CD4-positive, alpha-beta T cell treated with Interleukin-17A for 4 hours (primary cell): ENCODE results near the gene EIF4A3.

ENCODE experiments used
- DNase-seq: peaks from one replicate; pipeline ENCODE4 v3.0.0-alpha.2; 2020; ENCODE audit warnings: mixed read lengths

Gene EIF4A3

DNA sequence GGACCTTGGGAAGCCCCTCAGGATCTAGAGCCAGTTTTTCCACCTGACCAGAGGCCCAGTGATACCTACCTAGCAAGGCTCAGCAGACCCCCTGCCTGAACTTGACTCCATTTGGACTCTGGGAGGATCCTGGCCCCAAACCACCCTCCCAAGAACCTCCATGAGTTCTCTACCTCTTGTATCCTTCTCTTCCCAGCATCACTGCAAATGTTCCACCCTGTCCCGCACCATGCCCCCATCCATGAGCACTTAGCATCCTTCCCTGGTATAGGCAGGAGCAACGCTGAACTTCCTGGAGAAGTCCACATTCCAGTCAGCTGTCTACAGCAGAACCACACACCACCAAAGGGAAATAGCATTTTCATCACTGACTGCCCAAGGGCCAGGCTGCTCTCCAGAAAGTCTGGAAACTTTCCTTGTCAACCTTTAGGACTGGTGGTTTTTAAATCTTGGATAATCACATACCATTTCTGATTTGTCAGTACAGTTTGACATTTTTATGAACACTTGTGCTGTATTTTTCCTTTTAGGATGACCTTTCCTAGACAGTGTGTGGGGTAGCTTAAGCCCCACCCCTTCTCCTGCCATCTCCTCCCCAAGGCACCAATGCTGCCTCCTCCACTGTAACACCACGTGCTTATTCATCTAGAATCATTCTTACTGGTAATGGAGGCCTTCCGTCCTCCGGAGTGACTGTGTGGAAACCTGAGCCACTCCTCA, 13.9 kb downstream of the EIF4A3 start:
- DNase-seq = no peak

DNA sequence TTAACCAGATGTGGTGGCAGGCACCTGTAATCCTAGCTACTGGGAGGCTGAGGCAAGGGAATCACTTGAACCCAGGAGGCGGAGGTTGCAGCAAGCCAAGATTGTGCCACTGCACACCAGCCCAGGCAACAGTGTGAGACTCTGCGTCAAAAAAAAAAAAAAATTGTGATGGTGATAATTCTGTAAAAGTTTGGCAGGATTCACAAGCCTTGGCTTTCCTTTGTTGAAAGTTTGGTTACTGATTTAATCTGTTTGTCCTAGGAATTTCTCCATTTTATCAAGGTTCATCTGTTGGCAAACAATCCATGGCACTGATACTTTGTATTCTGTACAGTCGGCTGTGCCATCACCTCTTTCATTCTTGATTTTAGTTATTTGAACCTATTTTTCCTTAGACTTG, 15.9 kb downstream of the EIF4A3 start:
- DNase-seq = no peak

DNA sequence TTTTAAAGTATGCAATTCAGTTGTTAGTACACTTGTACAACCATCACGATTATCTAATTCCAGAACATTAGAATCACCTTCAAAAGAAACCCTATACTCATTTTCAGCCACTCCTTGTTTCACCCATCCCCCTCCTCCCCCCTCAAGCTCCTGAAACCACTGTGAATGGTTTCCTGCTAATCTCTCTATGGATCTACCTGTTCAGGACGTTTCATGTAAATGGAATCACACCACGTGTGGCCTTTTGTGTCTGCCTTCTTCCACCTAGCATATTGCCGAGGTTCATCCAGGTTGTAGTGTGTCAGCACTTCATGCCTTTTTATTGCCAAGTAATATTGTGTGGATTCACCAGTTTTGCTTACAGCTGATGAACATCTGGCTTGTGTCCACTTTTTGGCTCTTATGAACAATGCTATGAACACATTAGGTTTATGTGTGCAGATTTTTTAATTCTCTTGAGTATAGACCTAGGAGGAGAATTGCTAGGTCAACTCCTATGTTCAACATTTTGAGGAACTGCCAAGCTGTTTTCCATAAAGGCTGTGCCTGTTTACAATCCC, 17.8 kb downstream of the EIF4A3 start:
- DNase-seq = no peak

DNA sequence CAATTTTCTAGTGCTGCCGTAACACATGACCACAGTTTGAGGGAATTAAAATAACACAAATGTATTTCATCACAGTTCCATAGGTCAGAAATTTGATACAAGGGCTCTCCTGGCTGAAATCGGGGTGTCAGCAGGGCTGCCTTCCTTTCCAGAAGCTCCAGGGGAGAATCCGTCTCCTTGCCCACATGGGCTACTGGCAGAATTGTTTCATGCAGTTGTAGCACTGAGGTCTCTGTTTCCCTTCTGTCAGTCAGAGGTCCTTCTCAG, 20.5 kb downstream of the EIF4A3 start:
- DNase-seq = no peak

DNA sequence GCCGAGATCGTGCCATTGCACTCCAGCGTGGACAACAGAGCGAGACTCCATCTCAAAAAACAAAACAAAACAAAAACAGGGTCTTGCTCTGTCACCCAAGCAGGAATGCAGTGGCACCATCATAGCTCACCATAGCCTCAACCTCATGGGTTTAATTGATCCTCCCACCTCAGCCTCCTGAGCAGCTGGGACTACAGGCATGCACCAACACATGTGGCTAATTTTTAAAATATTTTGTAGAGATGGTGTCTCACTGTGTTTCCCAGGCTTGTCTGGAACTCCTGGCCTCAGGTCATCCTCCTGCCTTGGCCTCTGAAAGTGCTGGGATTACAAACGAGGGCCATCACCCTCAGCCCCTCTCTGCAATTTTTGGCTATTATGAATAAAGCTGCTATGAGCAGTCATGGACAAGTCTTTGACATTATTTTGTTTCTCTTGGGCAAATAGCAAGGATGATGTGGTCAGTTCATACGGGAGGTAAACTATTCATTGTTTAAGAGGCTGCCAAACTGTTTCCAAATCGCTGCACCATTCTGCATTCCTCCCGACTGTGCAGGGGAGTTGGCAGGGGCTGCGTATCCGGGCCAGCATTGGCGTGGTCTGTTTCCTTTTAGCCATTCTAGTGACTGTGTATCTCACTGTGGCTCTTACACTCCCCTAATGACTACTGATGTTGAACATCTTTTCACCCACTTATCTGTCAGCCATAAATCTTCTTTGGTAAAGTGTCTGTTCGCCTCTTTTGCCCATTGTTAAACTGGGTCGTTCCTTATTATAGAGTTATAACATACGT, 21.1 kb downstream of the EIF4A3 start:
- no peak for DNase-seq

DNA sequence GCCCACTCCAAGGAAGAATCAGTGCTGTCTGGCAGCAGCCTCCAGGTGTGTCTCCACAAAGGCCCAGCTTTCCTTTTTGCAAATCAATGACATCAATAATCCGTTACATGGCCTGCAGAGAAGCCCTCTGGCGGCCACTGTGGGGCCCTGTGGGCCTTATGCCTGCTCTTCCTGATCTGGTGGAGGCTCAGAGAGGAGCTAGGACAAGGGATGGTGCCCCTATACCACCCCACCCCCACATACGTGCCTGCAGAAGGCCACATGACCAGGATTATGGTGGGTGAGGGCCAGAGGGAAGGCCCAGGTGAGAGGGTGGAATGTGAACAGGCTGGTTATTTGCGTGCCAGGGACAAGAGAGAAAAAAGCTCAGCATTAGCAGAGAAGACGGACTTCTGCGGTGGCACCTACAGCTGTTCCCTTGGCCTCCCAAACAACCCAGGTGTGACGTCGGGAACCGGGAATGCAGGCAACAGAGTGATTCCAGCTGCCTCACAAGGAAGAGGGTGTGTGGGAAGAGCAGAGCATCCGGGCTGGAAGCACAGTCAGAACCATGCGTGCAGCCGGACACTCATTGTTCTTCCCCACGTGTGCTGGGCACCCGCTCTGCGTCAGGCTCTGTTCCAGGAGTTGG, 22.5 kb downstream of the EIF4A3 start:
- no peak for DNase-seq

DNA sequence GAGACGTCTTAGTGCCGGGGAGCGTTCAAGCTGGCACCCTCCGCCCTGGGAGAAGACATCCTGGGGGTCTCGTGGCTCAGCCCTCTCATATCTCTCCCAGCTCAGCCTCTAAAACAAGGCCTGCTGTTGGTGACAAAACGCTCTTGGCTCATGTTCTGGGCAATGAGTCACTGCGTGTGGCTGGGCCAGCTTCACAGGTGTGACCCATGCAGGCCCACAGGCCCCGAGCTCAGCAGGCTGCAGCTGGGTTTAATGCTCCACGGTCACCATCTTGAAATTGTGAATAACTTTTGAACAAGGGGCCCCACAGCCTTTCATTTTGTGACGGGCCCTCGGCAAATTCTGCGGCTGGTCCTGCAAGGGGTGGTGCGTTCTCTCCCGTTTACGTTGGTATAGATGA, 23.1 kb downstream of the EIF4A3 start:
- DNase-seq = no peak

DNA sequence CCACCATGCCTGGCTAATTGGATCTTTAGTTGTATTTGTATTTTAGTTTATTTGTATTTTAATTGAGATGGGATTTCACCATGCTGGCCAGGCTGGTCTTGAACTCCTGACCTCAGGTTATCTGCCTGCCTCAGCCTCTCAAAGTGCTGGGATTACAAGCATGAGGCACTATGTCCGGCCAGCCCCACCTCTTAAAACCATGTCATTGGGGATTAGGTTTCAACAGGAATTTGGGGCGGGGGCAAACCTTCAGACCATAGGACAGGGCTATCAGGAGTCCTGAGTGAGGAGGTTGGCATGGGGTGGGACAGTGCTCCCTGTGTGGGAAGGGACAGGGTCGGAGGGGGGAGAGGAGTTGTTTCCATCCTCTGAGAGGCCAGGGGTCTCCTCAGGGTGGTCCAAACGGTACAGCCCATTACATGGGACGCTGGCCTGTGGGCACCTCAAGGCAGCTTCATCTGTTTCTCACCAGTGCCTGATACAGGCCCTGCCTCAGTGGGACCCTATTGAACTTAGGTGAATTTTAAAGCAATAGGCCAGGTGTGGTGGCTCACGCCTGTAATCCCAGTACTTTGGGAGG, 23.9 kb downstream of the EIF4A3 start:
- DNase-seq = no peak

DNA sequence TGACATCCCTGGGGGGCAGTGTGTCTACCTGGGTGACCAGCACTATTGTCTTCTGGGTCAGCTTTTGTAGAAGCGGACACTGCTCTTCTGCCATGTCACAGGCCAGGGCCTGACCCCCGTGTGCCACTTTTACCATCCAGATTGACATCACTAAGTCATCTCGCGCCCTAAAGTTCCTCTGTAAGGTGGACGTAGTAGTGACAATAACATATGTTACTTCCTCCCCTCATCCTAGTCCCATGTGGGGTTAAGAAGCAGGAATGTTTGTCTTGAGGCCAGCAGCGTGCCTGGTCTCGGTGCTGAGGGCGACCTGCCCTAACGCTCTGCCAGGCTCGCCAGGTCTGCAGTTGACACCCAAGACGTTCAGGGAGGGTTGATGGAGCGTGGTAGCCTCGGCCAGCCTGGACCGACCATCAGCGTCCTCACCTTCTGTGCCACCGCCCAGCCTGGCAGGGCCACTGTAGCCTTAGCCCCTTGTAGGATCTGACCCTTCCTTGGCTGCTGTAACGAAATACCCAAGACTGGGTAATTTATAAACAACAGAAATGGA, 24.8 kb downstream of the EIF4A3 start:
- no peak for DNase-seq

DNA sequence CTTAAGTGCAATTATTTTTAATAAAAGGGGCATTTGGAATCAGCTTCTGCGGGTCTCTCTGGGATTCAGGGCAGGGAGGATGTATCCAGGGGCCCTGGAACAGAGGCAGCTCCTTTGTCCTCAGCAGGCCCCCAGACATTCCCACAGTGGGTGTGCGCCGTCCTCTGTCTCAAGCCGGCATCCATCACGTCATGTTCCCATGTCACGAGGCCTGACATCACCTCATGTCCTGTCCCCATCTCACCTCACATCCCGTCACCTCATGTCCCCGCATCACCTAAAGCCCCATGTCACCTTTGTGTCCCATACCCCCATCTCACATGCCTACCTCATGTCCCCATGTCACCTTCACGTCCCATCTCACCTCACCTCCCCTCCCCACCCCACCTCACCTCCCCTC, 27.1 kb downstream of the EIF4A3 start:
- DNase-seq = no peak

DNA sequence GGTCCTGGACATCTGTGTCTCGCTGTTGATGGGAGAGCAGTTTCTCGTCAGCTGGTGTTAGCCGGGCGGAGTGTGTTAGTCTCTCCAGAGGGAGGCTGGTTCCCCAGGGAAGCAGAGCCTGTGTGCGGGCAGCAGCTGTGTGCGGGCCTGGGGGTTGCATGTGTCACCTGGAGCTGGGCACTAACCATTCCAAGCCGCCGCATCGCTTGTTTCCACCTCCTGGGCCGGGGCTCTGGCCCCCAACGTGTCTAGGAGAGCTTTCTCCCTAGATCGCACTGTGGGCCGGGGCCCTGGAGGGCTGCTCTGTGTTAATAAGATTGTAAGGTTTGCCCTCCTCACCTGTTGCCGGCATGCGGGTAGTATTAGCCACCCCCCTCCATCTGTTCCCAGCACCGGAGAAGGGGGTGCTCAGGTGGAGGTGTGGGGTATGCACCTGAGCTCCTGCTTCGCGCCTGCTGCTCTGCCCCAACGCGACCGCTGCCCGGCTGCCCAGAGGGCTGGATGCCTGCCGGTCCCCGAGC, 27.6 kb downstream of the EIF4A3 start:
- no peak for DNase-seq

DNA sequence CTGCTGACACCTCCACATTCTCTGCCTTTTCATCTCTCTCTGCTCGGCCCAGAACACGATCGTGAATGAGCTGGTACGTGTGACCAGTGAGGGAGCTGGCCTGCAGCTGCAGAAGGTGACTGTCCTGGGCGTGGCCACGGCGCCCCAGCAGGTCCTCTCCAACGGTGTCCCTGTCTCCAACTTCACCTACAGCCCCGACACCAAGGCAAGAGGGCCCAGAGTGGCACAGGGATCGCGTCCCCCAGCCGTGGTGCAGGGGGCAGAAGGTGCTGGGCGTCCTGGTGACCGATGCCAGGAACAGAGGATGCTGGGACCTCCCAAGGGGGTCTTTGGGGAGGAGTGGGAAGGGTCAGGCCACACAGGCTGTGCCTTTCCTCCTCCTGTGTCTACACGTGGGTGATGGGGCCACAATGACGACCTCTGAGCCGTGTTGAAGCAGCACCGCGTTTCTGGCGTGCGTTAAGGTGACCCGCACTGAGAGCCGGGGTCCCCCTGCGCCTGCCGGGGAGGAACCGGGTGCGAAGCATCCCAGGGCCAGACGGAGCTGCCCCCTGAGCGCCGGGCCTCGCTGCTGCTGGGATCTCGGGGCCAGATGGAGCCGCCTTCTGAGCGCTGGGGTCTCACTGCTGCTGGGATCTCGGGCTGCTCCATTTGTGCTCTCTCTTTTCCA, 28.2 kb downstream of the EIF4A3 start:
- no peak for DNase-seq

DNA sequence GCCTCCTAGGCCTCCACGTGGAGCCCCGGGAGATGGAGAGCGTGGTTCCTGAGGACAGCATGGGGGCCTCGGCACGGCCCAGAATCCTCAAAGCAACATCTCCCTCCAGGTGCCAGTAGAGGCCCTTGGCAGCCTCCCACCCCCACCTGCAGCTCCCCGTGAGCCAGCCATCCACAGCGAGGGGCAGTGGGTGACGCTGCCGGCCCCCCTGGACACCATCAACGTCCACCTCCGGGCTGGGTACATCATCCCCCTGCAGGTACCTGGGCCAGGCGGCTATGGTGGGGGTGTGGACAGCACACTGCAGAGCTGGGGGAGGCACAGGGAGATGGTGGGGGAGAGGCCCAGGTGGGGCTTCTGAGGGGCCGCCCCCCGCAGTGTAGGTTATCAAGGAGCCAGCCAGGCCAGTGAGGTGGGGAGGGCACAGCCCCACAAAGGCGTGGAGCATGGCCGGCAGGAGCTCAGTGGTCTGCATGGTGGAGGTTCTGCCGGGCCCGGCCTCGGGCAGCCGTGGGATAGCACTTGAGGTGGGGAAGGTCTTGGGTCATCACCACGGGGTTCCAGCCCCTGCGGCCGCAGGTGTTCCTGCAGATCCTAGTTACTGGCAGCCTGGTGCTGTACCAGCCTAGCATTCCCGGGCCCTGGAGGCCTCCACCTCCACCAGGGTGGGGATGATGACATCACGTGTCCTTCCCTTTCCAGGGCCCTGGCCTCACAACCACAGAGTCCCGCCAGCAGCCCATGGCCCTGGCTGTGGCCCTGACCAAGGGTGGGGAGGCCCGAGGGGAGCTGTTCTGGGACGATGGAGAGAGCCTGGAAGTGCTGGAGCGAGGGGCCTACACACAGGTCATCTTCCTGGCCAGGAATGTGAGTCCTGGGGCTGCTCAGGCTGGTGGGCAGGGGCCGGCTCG, 29.2 kb downstream of the EIF4A3 start:
- DNase-seq = no peak

DNA sequence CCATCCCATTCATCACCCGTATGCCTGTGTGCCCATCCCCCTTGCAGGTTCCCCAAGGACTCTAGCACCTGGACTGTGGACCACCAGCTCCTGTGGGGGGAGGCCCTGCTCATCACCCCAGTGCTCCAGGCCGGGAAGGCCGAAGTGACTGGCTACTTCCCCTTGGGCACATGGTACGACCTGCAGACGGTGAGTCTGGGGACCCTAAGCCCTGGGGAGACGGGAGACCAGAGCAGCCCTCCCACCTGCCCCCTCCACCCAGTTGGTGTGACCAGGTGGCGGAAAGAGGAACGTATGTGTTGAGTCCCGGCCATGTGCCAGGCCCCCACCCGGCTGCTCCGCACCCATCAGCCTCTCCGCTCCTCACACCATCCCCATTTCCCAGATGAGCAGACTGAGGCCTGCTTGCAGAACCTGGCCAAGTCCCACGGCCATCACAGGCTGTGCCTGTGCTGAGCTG, 30.0 kb downstream of the EIF4A3 start:
- no peak for DNase-seq

DNA sequence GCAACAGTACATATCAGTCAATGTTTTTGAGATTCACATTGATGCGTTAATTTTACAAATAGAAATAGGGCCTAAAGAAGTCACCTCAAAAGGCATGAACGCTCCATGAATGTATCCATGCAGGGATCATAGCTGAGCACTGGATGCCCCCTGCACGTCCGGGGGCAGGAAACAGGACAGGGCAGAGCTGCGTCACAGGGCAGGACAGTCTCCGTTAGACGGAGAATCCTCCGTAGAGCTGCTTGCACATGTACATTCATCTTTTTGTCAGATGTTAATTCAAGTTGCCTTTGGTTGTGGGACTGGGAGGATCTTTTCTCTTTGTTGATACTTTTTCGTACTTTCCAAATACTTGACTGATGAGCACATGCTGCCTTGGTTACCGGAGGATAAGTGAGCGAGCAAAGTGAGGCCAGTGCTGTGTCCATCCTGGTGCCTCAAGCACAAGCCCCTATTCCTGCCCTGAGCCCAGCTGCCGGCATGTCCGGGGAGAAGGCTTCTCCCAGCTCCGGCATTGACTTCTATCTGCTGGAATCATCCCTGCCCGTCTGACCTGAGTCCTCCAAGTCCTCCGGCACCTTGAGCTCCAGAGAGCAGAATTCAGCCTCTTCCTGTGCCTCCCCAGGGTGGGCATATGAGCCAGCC, 30.5 kb downstream of the EIF4A3 start:
- no peak for DNase-seq

DNA sequence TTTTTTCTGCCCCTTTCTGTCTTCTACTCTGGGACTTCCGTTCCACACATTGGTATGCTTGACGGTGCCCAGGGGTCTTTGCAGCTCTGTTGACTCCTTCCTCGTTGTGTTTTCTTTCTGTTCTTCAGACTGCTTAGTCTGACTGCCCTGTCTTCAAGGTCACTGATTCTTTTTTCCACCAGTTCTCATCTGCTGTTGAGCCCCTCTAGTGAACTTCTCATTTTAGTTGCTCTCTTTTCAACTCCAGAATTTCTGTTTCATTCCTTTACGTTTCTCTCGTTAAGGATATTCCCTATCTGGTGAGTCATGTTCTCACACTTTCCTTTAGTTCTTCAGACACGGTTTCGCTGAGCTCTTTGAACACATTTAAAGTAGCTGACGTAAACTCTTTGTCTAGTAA, 31.8 kb downstream of the EIF4A3 start:
- no peak for DNase-seq

DNA sequence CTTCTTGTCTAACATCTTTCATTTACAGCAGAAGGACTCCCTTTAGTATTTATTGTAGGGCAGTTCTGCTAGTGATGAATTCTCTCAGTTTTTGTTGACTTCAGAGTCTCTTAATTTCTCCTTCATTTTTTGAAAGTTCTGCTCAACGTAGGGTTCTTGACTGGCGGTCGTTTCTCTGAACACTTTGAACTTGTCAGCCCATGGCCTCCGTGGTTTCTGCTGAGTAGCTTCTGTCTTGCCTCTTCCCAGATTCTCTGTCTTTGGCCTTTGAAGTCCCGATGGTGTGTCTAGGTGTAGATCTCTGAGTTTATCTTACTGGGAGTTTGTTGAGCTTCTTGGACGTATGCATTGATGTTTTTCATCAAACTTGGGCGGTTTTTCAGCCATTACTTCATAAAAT, 32.2 kb downstream of the EIF4A3 start:
- DNase-seq = no peak

DNA sequence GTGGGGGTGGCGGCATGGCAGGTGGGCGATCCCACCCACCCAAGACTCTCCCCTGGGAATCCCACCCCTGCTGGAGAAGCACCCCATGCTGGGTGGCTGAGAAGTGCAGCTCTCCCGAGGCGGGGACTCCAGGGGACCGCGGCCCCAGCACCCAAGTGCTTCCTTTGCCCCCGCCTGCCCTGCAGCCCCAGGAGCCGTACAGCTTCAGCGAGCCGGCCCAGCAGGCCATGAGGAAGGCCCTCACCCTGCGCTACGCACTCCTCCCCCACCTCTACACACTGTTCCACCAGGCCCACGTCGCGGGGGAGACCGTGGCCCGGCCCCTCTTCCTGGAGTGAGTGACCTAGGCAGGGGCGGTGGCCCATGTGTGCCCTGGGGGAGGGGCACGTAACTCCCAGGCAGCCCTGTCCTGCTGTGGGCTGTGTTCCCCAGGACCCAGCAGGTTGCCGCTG, 33.9 kb downstream of the EIF4A3 start:
- no peak for DNase-seq

DNA sequence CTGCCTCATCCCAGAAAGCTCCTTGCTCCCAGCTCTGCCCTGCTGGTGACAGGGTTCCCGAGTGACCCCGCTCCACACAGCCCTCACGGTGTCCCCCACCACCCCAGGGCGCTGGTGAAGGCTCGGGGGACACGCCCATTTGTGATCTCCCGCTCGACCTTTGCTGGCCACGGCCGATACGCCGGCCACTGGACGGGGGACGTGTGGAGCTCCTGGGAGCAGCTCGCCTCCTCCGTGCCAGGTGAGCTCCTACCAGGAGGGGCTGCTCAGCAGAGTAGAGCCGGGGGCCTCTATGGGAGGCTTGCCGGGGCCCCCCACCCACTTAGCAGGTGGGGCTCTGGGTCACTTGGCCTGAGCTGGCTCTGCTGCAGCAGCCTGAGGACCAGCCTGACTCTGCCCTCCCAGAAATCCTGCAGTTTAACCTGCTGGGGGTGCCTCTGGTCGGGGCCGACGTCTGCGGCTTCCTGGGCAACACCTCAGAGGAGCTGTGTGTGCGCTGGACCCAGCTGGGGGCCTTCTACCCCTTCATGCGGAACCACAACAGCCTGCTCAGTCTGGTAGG, 34.4 kb downstream of the EIF4A3 start:
- DNase-seq = no peak
